Mucosa of rectum (tissue), 2 donors: ENCODE data around the gene AGO3.

Source experiments
- H3K27ac ChIP-seq, 2 donors: one replicate each; pipeline ENCODE4 v1.7.0; 2013; ENCODE audit warnings: inconsistent platforms in 2 of 2, low read depth in 2 of 2, low read length in 2 of 2
- H3K27me3 ChIP-seq, 2 donors: one replicate each; pipeline ENCODE4 v1.7.0; 2013; ENCODE audit warnings: low read length in 2 of 2; ENCODE audit not compliant: control insufficient read depth in 2 of 2, insufficient read depth in 2 of 2
- H3K36me3 ChIP-seq, 2 donors: one replicate each; pipeline ENCODE4 v1.7.0; 2013; ENCODE audit warnings: low read length in 2 of 2; ENCODE audit not compliant: control insufficient read depth in 2 of 2, insufficient read depth in 2 of 2
- H3K4me1 ChIP-seq, 2 donors: one replicate each; pipeline ENCODE4 v1.7.0; 2013; ENCODE audit warnings: low read length in 2 of 2, mild to moderate bottlenecking in 1 of 2; ENCODE audit not compliant: control insufficient read depth in 2 of 2, insufficient read depth in 2 of 2
- H3K4me3 ChIP-seq, 2 donors: one replicate each; pipeline ENCODE4 v1.7.0; 2013; ENCODE audit warnings: low read length in 2 of 2
- H3K9ac ChIP-seq, 2 donors: one replicate each; pipeline ENCODE4 v1.7.0; 2013; ENCODE audit warnings: low read length in 2 of 2, low read depth in 1 of 2, mild to moderate bottlenecking in 1 of 2
- H3K9me3 ChIP-seq, 2 donors: one replicate each; pipeline ENCODE4 v1.7.0; 2013; ENCODE audit warnings: low read length in 2 of 2; ENCODE audit not compliant: control insufficient read depth in 2 of 2
- donor health status: healthy.
- donor health status: Normal muscosa, but diverticular disease.

The AGO3 gene

DNA sequence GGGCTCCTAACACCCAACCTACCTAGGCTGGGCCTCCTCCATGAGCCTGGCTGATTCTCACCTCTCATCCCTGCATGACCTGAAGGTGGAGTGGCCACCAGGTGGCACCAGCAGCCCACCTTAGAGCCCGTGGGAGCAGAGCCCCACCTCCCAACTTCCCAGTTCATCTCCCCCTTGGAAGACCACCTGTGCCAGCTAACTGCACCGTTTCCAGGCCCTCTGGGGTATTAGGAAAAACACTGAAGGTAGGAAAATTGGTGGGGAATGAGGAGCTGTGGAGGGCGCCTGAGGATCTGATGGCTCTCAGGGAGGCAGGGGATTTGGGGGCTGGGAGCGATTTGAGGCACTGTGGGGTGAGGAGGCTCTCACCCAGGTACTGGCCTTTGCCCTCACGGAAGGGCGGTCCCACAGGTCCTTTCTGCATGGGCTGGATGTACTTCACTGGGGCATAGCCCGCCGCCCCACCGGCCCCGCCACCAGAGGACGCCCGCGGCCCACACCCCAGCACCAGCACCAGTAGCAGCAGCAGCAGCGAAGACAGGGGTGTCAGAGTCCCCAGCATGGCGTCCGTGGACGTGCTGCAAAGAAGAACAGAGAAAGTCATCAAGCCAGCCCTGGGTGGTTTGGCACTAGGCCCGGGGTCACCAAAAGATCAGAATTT is 168.9 kb downstream of the AGO3 start:
- Histone ChIP-seq H3K9ac (no peak overlapping the region), H3K9me3 (no peaks in the 10 kb centered on the region), H3K4me3 (no peak overlapping the region), H3K36me3 (peaks cover 3% of the 10 kb centered on the region in 2 donors), H3K27ac (no peak overlapping the region), H3K27me3 (no peaks in the 10 kb centered on the region), H3K4me1 (peaks cover 0 to 3% of the 10 kb centered on the region in 2 donors)

DNA sequence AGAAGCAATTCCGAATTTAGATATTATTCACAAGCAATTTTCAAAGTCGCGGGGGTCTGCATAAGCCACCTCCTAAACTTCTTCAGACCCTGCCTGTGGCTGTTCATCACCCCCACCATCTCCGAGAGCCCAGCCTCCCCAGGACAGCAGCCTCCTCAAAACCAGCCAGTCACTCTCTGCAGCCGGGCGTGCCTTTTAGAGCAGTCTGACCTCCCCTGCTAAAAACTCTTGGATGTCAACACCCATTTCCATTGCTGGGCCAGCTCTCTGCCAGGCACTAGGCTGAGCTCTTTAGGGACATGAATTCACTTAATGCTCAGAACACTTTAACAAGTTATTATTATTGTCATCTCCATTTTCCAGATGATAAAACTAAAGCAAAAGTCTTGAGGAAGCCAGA is 169.5 kb downstream of the AGO3 start:
- no peak overlapping the region for H3K27ac ChIP-seq
- H3K36me3 ChIP-seq = peaks cover 0 to 2% of the 10 kb centered on the region in 2 donors
- H3K4me1 ChIP-seq = peaks cover 0 to 3% of the 10 kb centered on the region in 2 donors
- H3K9ac ChIP-seq = no peak overlapping the region
- no peaks in the 10 kb centered on the region for H3K9me3 ChIP-seq
- H3K4me3 ChIP-seq = no peak overlapping the region
- H3K27me3 ChIP-seq = no peaks in the 10 kb centered on the region

DNA sequence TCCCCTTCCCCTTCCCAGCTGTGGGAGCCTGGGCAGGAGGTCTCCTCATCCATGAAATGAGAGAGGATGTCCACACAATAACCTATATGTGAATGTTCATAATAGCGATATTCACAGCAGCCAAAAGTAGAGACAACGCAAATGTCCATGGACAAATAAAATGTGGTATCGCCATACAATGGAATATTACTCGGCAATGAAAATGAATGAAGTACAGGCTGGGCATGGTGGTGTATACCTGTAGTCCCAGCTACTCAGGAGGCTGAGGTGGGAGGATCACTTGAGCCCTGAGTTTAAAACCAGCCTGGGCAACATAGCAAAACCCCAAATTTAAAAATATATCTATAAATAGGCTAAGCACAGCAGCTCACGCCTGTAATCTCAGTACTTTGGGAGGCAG is 170.6 kb downstream of the AGO3 start:
- Histone ChIP-seq H3K9ac (no peak overlapping the region), H3K4me3 (no peak overlapping the region), H3K27ac (no peak overlapping the region), H3K27me3 (no peaks in the 10 kb centered on the region), H3K4me1 (peaks cover 0 to 3% of the 10 kb centered on the region in 2 donors), H3K36me3 (no peaks in the 10 kb centered on the region), H3K9me3 (no peaks in the 10 kb centered on the region)

DNA sequence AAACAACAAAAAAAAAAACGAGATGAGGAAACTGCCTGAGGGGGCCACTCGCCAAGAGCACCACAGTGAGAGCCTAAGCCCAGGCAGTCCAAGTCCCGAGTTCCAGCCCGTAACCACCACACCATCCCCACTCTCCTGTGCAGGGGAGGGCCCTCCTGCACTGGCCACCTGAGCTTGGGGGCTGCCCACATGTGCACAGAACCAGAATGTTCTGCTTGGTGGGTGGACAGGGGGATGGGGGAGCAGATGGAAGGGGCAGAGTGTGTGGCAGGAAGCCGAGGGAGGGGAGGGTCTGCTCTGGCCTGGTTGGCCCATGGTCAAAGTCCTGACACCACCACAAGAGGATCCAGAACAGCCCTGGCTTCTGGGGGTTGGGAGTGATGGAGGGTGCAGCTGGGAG is 175.4 kb downstream of the AGO3 start:
- H3K27me3 ChIP-seq = no peaks in the 10 kb centered on the region
- H3K36me3 ChIP-seq = no peaks in the 10 kb centered on the region
- no peak overlapping the region for H3K27ac ChIP-seq
- H3K9ac ChIP-seq = no peak overlapping the region
- H3K4me1 ChIP-seq = no peaks in the 10 kb centered on the region
- no peak overlapping the region for H3K4me3 ChIP-seq
- no peaks in the 10 kb centered on the region for H3K9me3 ChIP-seq

DNA sequence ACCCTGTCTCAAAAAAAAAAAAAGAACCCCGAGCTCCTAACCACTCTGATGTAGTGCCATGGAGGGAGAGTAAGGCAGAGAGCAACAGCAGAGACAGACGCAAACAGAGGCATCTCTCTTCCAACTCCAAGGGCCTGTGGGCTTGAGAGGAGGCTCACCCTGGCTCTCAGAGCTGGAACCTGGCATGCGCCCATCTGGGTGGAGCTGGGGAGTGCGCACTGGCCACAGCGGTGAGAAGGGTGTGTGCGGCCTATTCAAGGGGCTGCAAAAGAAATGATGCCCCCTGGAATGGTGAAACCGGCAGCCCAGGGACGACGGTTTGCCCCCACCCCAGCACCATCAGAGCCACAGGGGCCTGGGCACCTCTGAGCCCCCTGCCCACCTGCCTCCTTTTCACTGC is 176.5 kb downstream of the AGO3 start:
- Histone ChIP-seq H3K27me3 (no peaks in the 10 kb centered on the region), H3K36me3 (no peaks in the 10 kb centered on the region), H3K9me3 (no peaks in the 10 kb centered on the region), H3K4me1 (no peaks in the 10 kb centered on the region), H3K9ac (no peak overlapping the region), H3K27ac (no peak overlapping the region), H3K4me3 (no peak overlapping the region)

DNA sequence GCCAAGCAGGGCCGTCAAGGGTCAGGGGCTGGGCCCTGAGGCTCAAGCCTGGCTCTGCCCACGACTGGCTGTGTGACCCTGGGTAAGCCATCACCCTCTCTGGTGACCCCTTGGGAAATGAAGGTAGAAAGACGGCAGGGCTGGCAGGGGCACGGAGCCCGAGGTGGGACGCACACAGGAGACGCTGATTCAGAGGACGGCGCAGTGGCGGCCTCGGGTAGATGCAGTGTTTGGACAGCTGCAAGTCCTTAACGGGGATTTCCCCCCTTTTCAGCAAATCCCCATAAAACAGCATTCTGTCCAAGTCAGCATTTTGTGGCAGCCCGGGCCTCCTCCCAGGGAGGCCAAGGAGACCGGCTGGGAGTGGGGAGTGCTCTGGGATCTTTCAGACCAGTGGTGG is 177.4 kb downstream of the AGO3 start:
- H3K9ac ChIP-seq = no peak overlapping the region
- no peak overlapping the region for H3K4me3 ChIP-seq
- H3K36me3 ChIP-seq = no peaks in the 10 kb centered on the region
- H3K9me3 ChIP-seq = no peaks in the 10 kb centered on the region
- H3K27me3 ChIP-seq = no peaks in the 10 kb centered on the region
- no peak overlapping the region for H3K27ac ChIP-seq
- H3K4me1 ChIP-seq = no peaks in the 10 kb centered on the region

DNA sequence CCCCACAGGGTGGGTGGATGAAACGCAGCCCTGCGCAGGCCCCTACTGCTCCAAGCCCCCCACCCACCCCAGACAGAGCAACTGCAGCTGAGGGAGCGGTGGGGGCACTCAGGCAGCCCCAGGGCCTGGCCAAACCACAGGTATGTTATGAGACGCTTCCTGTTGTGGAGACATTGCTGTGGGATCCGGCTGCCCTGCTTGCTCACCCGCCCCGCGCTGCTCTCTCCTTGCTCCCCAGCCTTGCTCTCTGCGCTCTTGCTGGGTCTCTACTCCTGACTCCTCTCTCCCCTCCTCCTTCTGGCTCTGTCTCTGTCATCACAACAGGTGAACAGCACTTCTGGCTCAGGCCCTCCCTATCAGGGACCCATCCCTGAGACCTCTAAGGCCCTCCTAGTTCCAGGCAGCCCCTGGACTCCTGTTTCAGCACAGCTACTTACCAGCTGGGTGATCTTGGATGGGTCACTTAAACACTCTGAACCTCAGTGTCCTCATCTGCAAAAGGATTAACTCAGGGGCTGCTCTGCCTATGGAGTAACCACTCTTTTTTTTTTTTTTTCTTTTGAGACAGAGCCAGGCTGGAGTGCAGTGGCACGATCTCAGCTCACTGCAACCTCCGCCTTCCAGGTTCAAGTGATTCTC is 178.3 kb downstream of the AGO3 start:
- H3K27me3 ChIP-seq = no peaks in the 10 kb centered on the region
- no peaks in the 10 kb centered on the region for H3K9me3 ChIP-seq
- no peak overlapping the region for H3K27ac ChIP-seq
- no peaks in the 10 kb centered on the region for H3K36me3 ChIP-seq
- no peak overlapping the region for H3K9ac ChIP-seq
- H3K4me1 ChIP-seq = no peaks in the 10 kb centered on the region
- H3K4me3 ChIP-seq = no peak overlapping the region

DNA sequence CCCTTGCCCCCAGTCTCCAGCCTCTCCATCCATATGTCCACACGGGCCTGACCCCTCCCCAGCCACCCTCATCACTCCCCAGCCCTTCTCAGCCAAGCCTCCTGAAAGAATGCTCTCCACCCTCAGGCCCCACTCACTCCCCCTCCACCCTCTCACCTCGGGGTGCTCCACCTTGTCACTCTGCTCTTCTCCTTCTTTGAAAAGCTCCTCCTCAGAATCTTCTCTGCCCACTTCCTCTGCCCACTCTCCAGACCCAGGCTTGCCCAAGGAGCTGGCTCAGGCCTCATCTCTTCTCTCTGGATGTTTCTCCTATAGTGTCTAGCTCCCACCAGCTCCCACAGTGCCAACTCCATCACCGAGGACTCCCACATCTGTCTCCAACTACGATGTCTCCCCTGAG is 180.2 kb downstream of the AGO3 start:
- Histone ChIP-seq H3K4me1 (peaks cover 0 to 2% of the 10 kb centered on the region in 2 donors), H3K9me3 (no peaks in the 10 kb centered on the region), H3K27ac (no peak overlapping the region), H3K9ac (no peak overlapping the region), H3K4me3 (no peak overlapping the region), H3K36me3 (no peaks in the 10 kb centered on the region), H3K27me3 (no peaks in the 10 kb centered on the region)

DNA sequence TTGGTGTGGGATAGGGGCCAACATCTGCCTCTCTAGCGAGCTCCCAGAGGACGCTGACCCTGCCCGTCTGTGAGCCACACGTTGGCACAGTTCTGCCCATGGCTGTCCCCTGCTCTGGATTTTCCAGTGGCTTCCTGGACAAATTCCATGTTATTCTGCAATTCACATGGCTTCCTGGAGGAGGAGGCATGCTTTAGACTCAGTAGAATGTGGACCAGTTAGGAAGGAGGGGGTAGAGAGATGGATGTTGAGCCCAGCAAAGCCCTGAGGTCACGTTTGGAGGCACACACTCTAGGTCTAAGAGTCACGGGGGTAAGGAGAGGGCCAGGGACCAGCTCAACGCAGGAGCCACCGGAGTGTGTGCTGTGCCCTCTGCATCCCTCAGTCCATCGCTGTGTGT is 181.9 kb downstream of the AGO3 start:
- peaks cover 0 to 2% of the 10 kb centered on the region in 2 donors for H3K4me1 ChIP-seq
- no peaks in the 10 kb centered on the region for H3K36me3 ChIP-seq
- no peaks in the 10 kb centered on the region for H3K9me3 ChIP-seq
- H3K27ac ChIP-seq = no peak overlapping the region
- H3K4me3 ChIP-seq = no peak overlapping the region
- H3K27me3 ChIP-seq = no peaks in the 10 kb centered on the region
- no peak overlapping the region for H3K9ac ChIP-seq

DNA sequence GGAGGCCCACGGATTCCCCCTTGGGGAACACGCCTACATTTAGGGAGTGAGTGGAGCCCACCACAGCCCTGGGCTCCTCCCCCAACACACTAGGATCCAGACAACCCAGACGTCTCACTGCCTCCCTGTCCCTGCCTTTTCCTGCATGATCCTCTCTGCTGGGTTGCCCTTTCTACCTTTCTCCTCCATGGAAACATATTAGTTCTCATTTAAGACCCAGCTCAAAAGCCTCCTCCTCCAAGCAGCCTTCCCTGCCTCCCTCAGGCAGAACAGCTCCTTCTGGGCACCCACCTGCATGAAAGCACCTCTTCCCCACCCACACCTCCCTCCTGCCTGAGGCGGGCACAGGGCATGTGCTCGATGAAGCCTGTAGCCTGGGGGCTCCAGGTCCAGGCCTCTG is 183.5 kb downstream of the AGO3 start:
- Histone ChIP-seq H3K27me3 (no peaks in the 10 kb centered on the region), H3K9me3 (no peaks in the 10 kb centered on the region), H3K36me3 (no peaks in the 10 kb centered on the region), H3K4me1 (peaks cover 0 to 2% of the 10 kb centered on the region in 2 donors), H3K27ac (no peak overlapping the region), H3K4me3 (no peak overlapping the region), H3K9ac (no peak overlapping the region)
